K562 (cell line): ENCODE measurements around the gene SLC41A3. TPM values are rescaled to one million over a fixed set of nuclear protein-coding genes. Genes with fewer than 3 reads are reported as not detected.

Source experiments
- CBX1 ChIP-seq: sonication (generic); IDR thresholded peaks from 2 replicates; pipeline ENCODE4 v1.6.1; 2016; ENCODE audit warnings: antibody characterized with exemption, low read depth, mild to moderate bottlenecking
- CXXC5 ChIP-seq: fragments of 250-450 bp; sonication (Bioruptor Pico); IDR thresholded peaks from 2 replicates; pipeline ENCODE4 v1.8.0; 2022; ENCODE audit warnings: inconsistent platforms, mild to moderate bottlenecking, moderate library complexity
- GABPA ChIP-seq: fragments of 200-800 bp; sonication (Bioruptor generic); conservative IDR thresholded peaks from 2 replicates; pipeline ENCODE4 v1.6.1; 2016; ENCODE audit warnings: low read depth, missing genetic modification characterization, missing compliant biosample characterization
- IRF2 ChIP-seq: sonication (generic); formaldehyde crosslinking; IDR thresholded peaks from 2 replicates; pipeline ENCODE4 v1.8.1; 2022; ENCODE audit warnings: mild to moderate bottlenecking, missing genetic modification reagents
- KLF6 ChIP-seq: fragments of 250-450 bp; sonication (Bioruptor Pico); IDR thresholded peaks from 2 replicates; pipeline ENCODE4 v1.4.0; 2020; ENCODE audit warnings: mild to moderate bottlenecking, moderate library complexity, borderline replicate concordance
- MCM2 ChIP-seq: fragments of 450-650 bp; IDR thresholded peaks from 2 replicates; pipeline ENCODE4 v1.6.1; 2017; ENCODE audit warnings: low read depth, mild to moderate bottlenecking
- NR2C2 ChIP-seq, 2 experiments: fragments of 200-800 bp in 1 of 2; sonication (Bioruptor generic) in 1 of 2; sonication (generic) in 1 of 2; formaldehyde crosslinking in 1 of 2; IDR thresholded peaks; 2 replicates each; pipeline versions ENCODE4 v1.6.1 to v1.8.0; 2016 to 2022; ENCODE audit warnings: mild to moderate bottlenecking in 1 of 2, missing compliant biosample characterization in 1 of 2, missing genetic modification characterization in 1 of 2, missing genetic modification reagents in 1 of 2
- NR2F6 ChIP-seq: fragments of 450-650 bp; formaldehyde crosslinking; IDR thresholded peaks from 2 replicates; pipeline ENCODE4 v1.4.0; 2020; ENCODE audit warnings: mild to moderate bottlenecking
- PBX2 ChIP-seq, 2 experiments: IDR thresholded peaks in 1 of 2; conservative IDR thresholded peaks in 1 of 2; 2 replicates each; pipeline ENCODE4 v1.6.1; 2016; ENCODE audit warnings: low read depth in 2 of 2, mild to moderate bottlenecking in 1 of 2, missing compliant biosample characterization in 1 of 2, missing genetic modification characterization in 1 of 2, moderate library complexity in 1 of 2
- PREB ChIP-seq: sonication (generic); formaldehyde crosslinking; IDR thresholded peaks from 2 replicates; pipeline ENCODE4 v1.8.1; 2023; ENCODE audit warnings: mild to moderate bottlenecking, missing genetic modification reagents
- RREB1 ChIP-seq: fragments of 250-450 bp; sonication (Bioruptor Pico); IDR thresholded peaks from 2 replicates; pipeline ENCODE4 v1.4.0; 2020
- SREBF2 ChIP-seq: sonication (generic); formaldehyde crosslinking; IDR thresholded peaks from 2 replicates; pipeline ENCODE4 v1.4.0; 2020; ENCODE audit warnings: mild to moderate bottlenecking, missing genetic modification reagents
- ZNF23 ChIP-seq: fragments of 250-450 bp; sonication (Bioruptor Pico); IDR thresholded peaks from 2 replicates; pipeline ENCODE4 v1.4.0; 2020; ENCODE audit warnings: mild to moderate bottlenecking
- ZNF354B ChIP-seq: fragments of 250-450 bp; sonication (Bioruptor Pico); IDR thresholded peaks from 2 replicates; pipeline ENCODE4 v1.4.0; 2020
- ZNF398 ChIP-seq: fragments of 250-450 bp; sonication (Bioruptor Pico); IDR thresholded peaks from 2 replicates; pipeline ENCODE4 v1.8.0; 2021; ENCODE audit warnings: moderate library complexity, mild to moderate bottlenecking, inconsistent platforms
- ZSCAN29 ChIP-seq: fragments of 450-650 bp; IDR thresholded peaks from 2 replicates; pipeline ENCODE4 v1.6.1; 2017
- polyA plus RNA-seq, 8 experiments: library from polyadenylated mRNA; depleted of rRNA in 4 of 8; stranded (reverse) in 5 of 8; unstranded in 3 of 8; fragments of >200 nt; fragmentation: Nextera tagmentation in 2 of 8; fragmentation: Illumina TruSeq in 1 of 8; extraction: Ambion mirVana in 2 of 8; extraction: Trizol in 1 of 8; gene quantifications; 2 replicates each; pipeline versions ENCODE4 v1.2.1 to v1.2.3, GENCODE V29; 2011 to 2014; ENCODE audit warnings: inconsistent platforms in 1 of 8, missing spikeins in 1 of 8
- total RNA-seq, 7 experiments: library from RNA; depleted of rRNA in 6 of 7; stranded (reverse); fragments of >200 nt in 6 of 7; fragmentation: Illumina TruSeq in 2 of 7; extraction: Trizol in 2 of 7; gene quantifications; 2 replicates each; pipeline versions ENCODE4 v1.2.1 to v1.2.3, GENCODE V29; 2011 to 2021; ENCODE audit warnings: low replicate concordance in 1 of 7

Gene SLC41A3
- total and polyA plus RNA-seq, 9 of the 15 experiments (the other 6 are each of a cell fraction or from before 2014, with no cell fraction given) = 4.1 to 20.7 (median 11.2) TPM

DNA sequence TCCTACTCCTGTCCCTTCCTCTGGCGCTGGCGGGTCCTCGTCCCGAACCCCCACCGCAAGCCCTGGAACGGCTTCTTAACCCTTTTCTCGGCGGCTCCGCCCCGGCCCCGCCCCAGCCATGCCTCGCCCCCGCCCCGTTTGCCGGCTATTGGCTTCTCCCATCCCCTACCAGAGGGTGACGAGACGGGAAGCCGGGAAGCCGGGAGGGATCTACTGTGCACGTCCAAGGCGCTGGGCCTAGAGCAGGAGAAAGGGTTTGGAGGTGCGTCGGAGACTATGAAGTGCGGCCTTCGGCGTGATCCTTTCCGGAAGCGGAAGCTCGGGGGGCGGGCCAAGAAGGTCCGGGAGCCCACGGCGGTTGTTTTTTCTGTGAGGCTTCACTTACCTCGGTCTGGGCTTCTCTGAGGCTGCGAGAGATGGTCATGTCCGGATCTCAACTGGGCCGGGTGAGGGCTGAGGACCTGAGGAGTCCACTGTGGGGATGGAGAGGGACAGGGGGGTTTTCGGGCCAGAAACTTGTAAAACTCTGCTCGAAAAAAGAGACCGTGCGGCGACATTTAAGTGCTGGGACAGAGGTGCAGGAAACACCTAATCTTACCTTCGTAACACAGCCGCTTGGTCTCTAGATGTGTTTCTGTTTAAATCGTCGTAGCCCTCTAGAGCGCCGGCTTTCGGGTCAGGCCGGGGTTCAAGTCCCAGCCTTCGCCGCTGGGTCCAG lies 93.5 kb downstream of the SLC41A3 start (continued):
- no peak for TF ChIP-seq ZNF398 (CRISPR knock-in tag)
- no peak for TF ChIP-seq RREB1
- peak; percentile 91 for TF ChIP-seq GABPA (tag)
- no peak for TF ChIP-seq SREBF2
- TF ChIP-seq PBX2 (CRISPR knock-in tag; IDR thresholded peaks at IDR 0.05; ENCODE audit: low read depth) = no peak
- TF ChIP-seq PBX2 (tag; conservative IDR thresholded peaks at IDR 0.05; ENCODE audit: low read depth) = no peak
- no peak for TF ChIP-seq NR2C2 (CRISPR knock-in tag; IDR thresholded peaks at IDR 0.05)
- TF ChIP-seq NR2C2 (tag; IDR thresholded peaks at IDR 0.05) = peak; percentile 68; the same call in 1 of the 2 replicates
- no peak for TF ChIP-seq PREB (CRISPR knock-in tag)
- no peak for TF ChIP-seq KLF6
- TF ChIP-seq ZNF354B (CRISPR knock-in tag) = no peak
- no peak for TF ChIP-seq ZNF23 (CRISPR knock-in tag)
- peak; percentile 51 for TF ChIP-seq CXXC5 (CRISPR knock-in tag)
- TF ChIP-seq CBX1 = no peak
- no peak for TF ChIP-seq ZSCAN29
- no peak for TF ChIP-seq MCM2
- TF ChIP-seq NR2F6 = no peak
- TF ChIP-seq IRF2 (CRISPR knock-in tag) = no peak
